GM12875 (cell line): ENCODE results near the gene AGPAT1.

Source experiments
- H3K4me3 ChIP-seq: one replicate; pipeline ENCODE4 v1.5.1; 2011; ENCODE audit warnings: low read depth, low read length, control low read depth
- CTCF ChIP-seq: IDR thresholded peaks from 2 replicates; pipeline ENCODE4 v1.5.1; 2011; ENCODE audit warnings: low read depth, mild to moderate bottlenecking, control low read depth, inconsistent platforms, low read length, moderate library complexity, borderline replicate concordance; ENCODE audit not compliant: insufficient read depth

AGPAT1 gene

DNA sequence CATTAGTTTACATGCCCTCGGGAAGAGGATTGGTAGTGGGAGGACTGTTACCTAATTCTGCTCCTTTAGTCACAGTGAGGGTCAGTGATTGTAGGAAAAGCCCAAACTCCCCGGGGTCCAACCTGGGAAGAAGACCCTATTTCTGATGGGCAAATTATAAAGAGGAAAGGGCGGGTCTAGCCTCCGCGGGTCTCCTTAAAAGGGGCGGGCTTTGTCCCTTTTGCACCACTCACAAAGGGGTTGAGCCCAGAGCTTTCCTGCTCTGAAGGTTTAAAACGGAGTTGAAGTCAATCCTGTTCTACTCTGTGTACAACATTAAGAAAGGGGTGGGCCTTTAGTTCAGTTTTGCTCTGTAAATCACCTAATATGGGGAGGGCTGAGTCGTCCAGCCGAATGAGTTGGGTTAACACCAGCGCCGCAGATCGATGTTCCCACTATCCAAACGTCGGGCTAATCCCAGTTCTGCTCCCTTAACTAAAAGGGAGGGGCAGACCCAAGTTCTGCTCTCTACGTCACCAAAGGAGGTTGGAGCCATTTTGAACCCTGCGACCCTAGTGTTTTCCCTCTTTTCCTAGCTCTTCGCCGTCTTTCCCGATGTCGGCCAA, 1.4 kb upstream of the AGPAT1 start:
- no peak for TF ChIP-seq CTCF
- H3K4me3 ChIP-seq, result peak overlapping the region; percentile 51

- TF ChIP-seq CTCF, result no peak
- H3K4me3 ChIP-seq, result peak overlapping the region; percentile 51
Observed at GRCh38 chr6:32176476-32177182, 745 bp upstream of the AGPAT1 start.

- H3K4me3 ChIP-seq, result peak overlapping the region; percentile 68
- no peak for TF ChIP-seq CTCF
Observed at GRCh38 chr6:32175322-32175710, 568 bp downstream of the AGPAT1 start.

GRCh38 chr6:32174416-32174815, 1.5 kb downstream of the AGPAT1 start:
- no peak overlapping the region for H3K4me3 ChIP-seq
- TF ChIP-seq CTCF, result no peak

DNA sequence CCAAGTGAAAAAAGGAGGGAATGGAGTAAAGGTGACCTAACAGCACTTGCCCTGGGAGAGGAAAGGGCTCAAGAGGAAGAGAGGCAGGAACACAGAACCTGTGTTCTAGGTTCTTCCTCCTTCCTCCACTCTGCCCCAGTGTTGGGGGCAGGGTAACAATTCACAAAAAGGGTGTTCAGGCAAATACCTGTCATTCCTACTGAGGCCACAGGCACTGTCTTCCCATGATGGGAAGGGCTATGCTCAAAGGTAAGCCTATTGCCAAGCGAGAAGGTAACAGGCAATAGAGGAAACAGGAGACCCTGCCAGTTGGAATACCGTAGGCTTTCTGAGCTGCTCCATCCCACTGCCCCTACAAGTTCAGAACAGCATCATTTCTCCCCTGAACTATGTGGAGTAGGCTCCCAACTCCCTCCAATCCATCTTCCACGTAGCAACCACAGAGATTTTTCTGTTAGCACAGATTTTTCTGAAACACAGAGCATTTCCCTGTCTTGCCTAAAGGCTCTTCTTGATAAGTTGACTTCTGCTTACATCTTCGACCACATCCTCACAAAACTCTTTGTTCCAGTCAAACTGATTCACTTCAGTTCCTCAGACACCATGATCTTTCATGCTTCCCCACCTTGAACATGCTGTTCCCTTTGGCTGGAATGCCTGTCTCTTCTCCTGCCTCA, 2.7 kb downstream of the AGPAT1 start:
- TF ChIP-seq CTCF, result no peak
- H3K4me3 ChIP-seq, result no peak overlapping the region

- TF ChIP-seq CTCF, result no peak
- no peak overlapping the region for H3K4me3 ChIP-seq
Observed at GRCh38 chr6:32171234-32171633, 4.7 kb downstream of the AGPAT1 start.
